Smooth muscle cell (in vitro differentiated cells): ENCODE measurements around the gene MAP1LC3B. TPM values are rescaled to one million over a fixed set of nuclear protein-coding genes. Genes with fewer than 3 reads are reported as not detected.

Source experiments
- DNase-seq: peaks from one replicate; lab custom pipeline; 2025; ENCODE audit not compliant: unreplicated experiment; lab: John Stamatoyannopoulos, UW
- H2AFZ ChIP-seq: fragments of 200-600 bp; sonication (generic); 2 replicates; pipeline ENCODE4 v1.6.0; 2016; ENCODE audit warnings: antibody characterized with exemption, low read depth, mild to moderate bottlenecking
- H3F3A ChIP-seq: fragments of 200-600 bp; sonication (generic); 2 replicates; pipeline ENCODE4 v1.6.0; 2017; ENCODE audit warnings: antibody characterized with exemption, low read depth
- H3K27ac ChIP-seq: fragments of 200-600 bp; sonication (generic); 2 replicates; pipeline ENCODE4 v1.5.1; 2016; ENCODE audit warnings: low read depth, mild to moderate bottlenecking
- H3K27me3 ChIP-seq: fragments of 200-600 bp; sonication (generic); 2 replicates; pipeline ENCODE4 v1.6.1; 2016; ENCODE audit warnings: low read depth, mild to moderate bottlenecking
- H3K36me3 ChIP-seq: fragments of 200-600 bp; sonication (generic); 2 replicates; pipeline ENCODE4 v1.5.1; 2016; ENCODE audit warnings: low read depth
- H3K4me1 ChIP-seq: fragments of 200-600 bp; sonication (generic); 2 replicates; pipeline ENCODE4 v1.5.1; 2016; ENCODE audit warnings: low read depth
- H3K4me2 ChIP-seq: fragments of 200-600 bp; sonication (generic); 2 replicates; pipeline ENCODE4 v1.6.0; 2016; ENCODE audit warnings: mild to moderate bottlenecking
- H3K4me3 ChIP-seq: fragments of 200-600 bp; sonication (generic); 2 replicates; pipeline ENCODE4 v1.5.1; 2016; ENCODE audit warnings: mild to moderate bottlenecking
- H3K79me2 ChIP-seq: fragments of 200-600 bp; sonication (generic); 2 replicates; pipeline ENCODE4 v1.6.0; 2016; ENCODE audit warnings: low read depth, mild to moderate bottlenecking
- H3K9ac ChIP-seq: fragments of 200-600 bp; sonication (generic); 2 replicates; pipeline ENCODE4 v1.6.0; 2016; ENCODE audit warnings: low read depth
- H3K9me3 ChIP-seq: fragments of 200-600 bp; sonication (generic); replicated peaks from 2 replicates; pipeline ENCODE4 v1.5.1; 2016; ENCODE audit warnings: low read depth
- H4K20me1 ChIP-seq: fragments of 200-600 bp; sonication (generic); 2 replicates; pipeline ENCODE4 v1.6.0; 2016; ENCODE audit warnings: low read depth
- WGBS: methylation state at CpG from one replicate; pipeline ENCODE4 v1.1.7; 2016; ENCODE audit warnings: low lambda C conversion rate; 5-methylcytosine and 5-hydroxymethylcytosine counted together
- polyA plus RNA-seq: library from polyadenylated mRNA; unstranded; fragments of >200 nt; fragmentation: Nextera tagmentation; extraction: Ambion mirVana; gene quantifications from 2 replicates; pipeline ENCODE4 v1.2.1, GENCODE V29; 2016
- total RNA-seq: library from RNA; depleted of rRNA; stranded (reverse); fragments of >200 nt; gene quantifications from 2 replicates; pipeline ENCODE4 v1.2.3, GENCODE V29; 2014
- TF ChIP-seq, protein P1 (sequence below): fragments of 200-600 bp; sonication (generic); IDR thresholded peaks from 2 replicates; pipeline ENCODE4 v1.5.1; 2017; ENCODE audit warnings: borderline replicate concordance, mild to moderate bottlenecking, antibody characterized with exemption; ENCODE audit not compliant: insufficient read depth, poor library complexity, severe bottlenecking

MAP1LC3B gene
- total RNA-seq (67.5 and 77.5 TPM in 2 replicates), polyA plus RNA-seq (107 and 118 TPM in 2 replicates)

GRCh38 chr16:87391950-87392820 lies at the start of gene MAP1LC3B:
MAP1LC3B (plus strand) TSS chr16:87392336; CDS start chr16:87392428, 92 bp downstream.
- peaks cover 45% of the 10 kb centered on the region for H3K79me2 ChIP-seq
- peak; percentile 96 for DNase-seq
- peak within 1 kb of the TSS; percentile 94 for H3K4me2 ChIP-seq
- H3K4me1 ChIP-seq: peaks cover 12% of the 10 kb centered on the region
- H4K20me1 ChIP-seq: peaks cover 45% of the 10 kb centered on the region
- peaks cover 28% of the 10 kb centered on the region for H3F3A ChIP-seq
- no peaks in the 10 kb centered on the region for H3K36me3 ChIP-seq
- peak within 1 kb of the TSS; percentile 65 for H2AFZ ChIP-seq
- H3K4me3 ChIP-seq: peak within 1 kb of the TSS; percentile 76
- peak within 1 kb of the TSS; percentile 94 for H3K9ac ChIP-seq
- 1% methylated on average over 63 of the region's 113 CpGs for WGBS
- no peaks in the 10 kb centered on the region for H3K9me3 ChIP-seq
- no peaks in the 10 kb centered on the region for H3K27me3 ChIP-seq
- peak within 1 kb of the TSS; percentile 92 for H3K27ac ChIP-seq
- TF ChIP-seq, protein P1, sequence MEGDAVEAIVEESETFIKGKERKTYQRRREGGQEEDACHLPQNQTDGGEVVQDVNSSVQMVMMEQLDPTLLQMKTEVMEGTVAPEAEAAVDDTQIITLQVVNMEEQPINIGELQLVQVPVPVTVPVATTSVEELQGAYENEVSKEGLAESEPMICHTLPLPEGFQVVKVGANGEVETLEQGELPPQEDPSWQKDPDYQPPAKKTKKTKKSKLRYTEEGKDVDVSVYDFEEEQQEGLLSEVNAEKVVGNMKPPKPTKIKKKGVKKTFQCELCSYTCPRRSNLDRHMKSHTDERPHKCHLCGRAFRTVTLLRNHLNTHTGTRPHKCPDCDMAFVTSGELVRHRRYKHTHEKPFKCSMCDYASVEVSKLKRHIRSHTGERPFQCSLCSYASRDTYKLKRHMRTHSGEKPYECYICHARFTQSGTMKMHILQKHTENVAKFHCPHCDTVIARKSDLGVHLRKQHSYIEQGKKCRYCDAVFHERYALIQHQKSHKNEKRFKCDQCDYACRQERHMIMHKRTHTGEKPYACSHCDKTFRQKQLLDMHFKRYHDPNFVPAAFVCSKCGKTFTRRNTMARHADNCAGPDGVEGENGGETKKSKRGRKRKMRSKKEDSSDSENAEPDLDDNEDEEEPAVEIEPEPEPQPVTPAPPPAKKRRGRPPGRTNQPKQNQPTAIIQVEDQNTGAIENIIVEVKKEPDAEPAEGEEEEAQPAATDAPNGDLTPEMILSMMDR: no peak

- H3K27ac ChIP-seq: no peak overlapping the region
Observed at GRCh38 chr16:87342504-87342903, 49.6 kb upstream of the MAP1LC3B start.

GRCh38 chr16:87342978-87343752 lies 49.0 kb upstream of the MAP1LC3B start:
- 95% methylated on average over 26 of the region's 26 CpGs for WGBS
- TF ChIP-seq, protein P1: no peak
- Histone ChIP-seq H4K20me1 (peaks cover 48% of the 10 kb centered on the region), H3K4me3 (no peak overlapping the region), H3F3A (no peaks in the 10 kb centered on the region), H2AFZ (no peak overlapping the region), H3K79me2 (no peaks in the 10 kb centered on the region), H3K4me1 (no peaks in the 10 kb centered on the region), H3K27ac (no peak overlapping the region), H3K9me3 (no peaks in the 10 kb centered on the region), H3K9ac (no peak overlapping the region), H3K4me2 (no peak overlapping the region), H3K27me3 (no peaks in the 10 kb centered on the region), H3K36me3 (no peaks in the 10 kb centered on the region)
- no peak for DNase-seq

More at GRCh38 chr16:87342504-87342903, 49.6 kb upstream of the MAP1LC3B start:
- no peaks in the 10 kb centered on the region for H3K9me3 ChIP-seq
- H4K20me1 ChIP-seq: peaks cover 46% of the 10 kb centered on the region
- H3F3A ChIP-seq: no peaks in the 10 kb centered on the region
- H3K36me3 ChIP-seq: no peaks in the 10 kb centered on the region
- no peak overlapping the region for H3K4me3 ChIP-seq
- H2AFZ ChIP-seq: no peak overlapping the region
- no peaks in the 10 kb centered on the region for H3K27me3 ChIP-seq
- no peak overlapping the region for H3K4me2 ChIP-seq
- no peak for DNase-seq
- H3K9ac ChIP-seq: no peak overlapping the region
- H3K4me1 ChIP-seq: no peaks in the 10 kb centered on the region
- no peaks in the 10 kb centered on the region for H3K79me2 ChIP-seq
- TF ChIP-seq, protein P1: no peak
- 95% methylated on average over 20 of the region's 20 CpGs for WGBS
